GM21528 (cell line): Measurements from ENCODE around the gene CLDN20.
"Not testable (repeated sequence)": the region's sequence is repeated elsewhere in the genome, so short reads cannot be mapped to it uniquely, and the experiment has no call there.

ENCODE experiments used
- ATAC-seq: cut with Tn5 transposase; IDR thresholded peaks from one replicate; pipeline ENCODE4 v1.9.1; 2021; ENCODE audit warnings: mild to moderate bottlenecking, moderate library complexity; ENCODE audit not compliant: unreplicated experiment, low FRiP score

The CLDN20 gene

GRCh38 chr6:155267411-155267810, 3.6 kb downstream of the CLDN20 start:
- ATAC-seq = no peak

GRCh38 chr6:155268088-155268867, 4.5 kb downstream of the CLDN20 start:
- not testable (repeated sequence) for ATAC-seq

- no peak for ATAC-seq
Measured at GRCh38 chr6:155269765-155270164, 6.0 kb downstream of the CLDN20 start.

- no peak for ATAC-seq
Measured at GRCh38 chr6:155270561-155271091, 6.8 kb downstream of the CLDN20 start.

GRCh38 chr6:155271145-155271544, 7.3 kb downstream of the CLDN20 start:
- no peak for ATAC-seq

GRCh38 chr6:155272353-155273232, 8.8 kb downstream of the CLDN20 start:
- ATAC-seq = no peak

- ATAC-seq = no peak
Measured at GRCh38 chr6:155273431-155273830, 9.6 kb downstream of the CLDN20 start.

GRCh38 chr6:155274106-155274505, 10.3 kb downstream of the CLDN20 start:
- ATAC-seq = no peak

GRCh38 chr6:155274533-155274932, 10.7 kb downstream of the CLDN20 start:
- no peak for ATAC-seq

- no peak for ATAC-seq
Measured at GRCh38 chr6:155275808-155276480, 12.1 kb downstream of the CLDN20 start.

GRCh38 chr6:155276638-155277037, 12.8 kb downstream of the CLDN20 start:
- ATAC-seq = no peak

- no peak for ATAC-seq
Measured at GRCh38 chr6:155278319-155279049, 14.7 kb downstream of the CLDN20 start.

GRCh38 chr6:155284775-155285174, 21.0 kb downstream of the CLDN20 start:
- ATAC-seq = no peak

GRCh38 chr6:155287762-155288161, 23.9 kb downstream of the CLDN20 start:
- ATAC-seq = no peak

GRCh38 chr6:155290491-155290890, 26.7 kb downstream of the CLDN20 start:
- ATAC-seq = no peak

GRCh38 chr6:155291291-155291690, 27.5 kb downstream of the CLDN20 start:
- no peak for ATAC-seq

GRCh38 chr6:155292711-155293110, 28.9 kb downstream of the CLDN20 start:
- no peak for ATAC-seq

- no peak for ATAC-seq
Measured at GRCh38 chr6:155297669-155298068, 33.9 kb downstream of the CLDN20 start.

- no peak for ATAC-seq
Measured at GRCh38 chr6:155301867-155302266, 38.1 kb downstream of the CLDN20 start.

GRCh38 chr6:155303361-155303870, 39.6 kb downstream of the CLDN20 start:
- no peak for ATAC-seq
